Astrocyte (in vitro differentiated cells and primary cell): Measurements from ENCODE around the gene UMODL1.

Experiments used
- EZH2 ChIP-seq: IDR thresholded peaks from 2 replicates; pipeline ENCODE4 v1.6.1; 2012; ENCODE audit warnings: mild to moderate bottlenecking, low read length, inconsistent platforms; ENCODE audit not compliant: insufficient read depth
- TF ChIP-seq, protein P1 (sequence below): IDR thresholded peaks from 2 replicates; pipeline ENCODE4 v1.5.1; 2011; ENCODE audit warnings: low read depth, mild to moderate bottlenecking, inconsistent platforms, low read length, moderate library complexity; ENCODE audit not compliant: insufficient read depth

DNA sequence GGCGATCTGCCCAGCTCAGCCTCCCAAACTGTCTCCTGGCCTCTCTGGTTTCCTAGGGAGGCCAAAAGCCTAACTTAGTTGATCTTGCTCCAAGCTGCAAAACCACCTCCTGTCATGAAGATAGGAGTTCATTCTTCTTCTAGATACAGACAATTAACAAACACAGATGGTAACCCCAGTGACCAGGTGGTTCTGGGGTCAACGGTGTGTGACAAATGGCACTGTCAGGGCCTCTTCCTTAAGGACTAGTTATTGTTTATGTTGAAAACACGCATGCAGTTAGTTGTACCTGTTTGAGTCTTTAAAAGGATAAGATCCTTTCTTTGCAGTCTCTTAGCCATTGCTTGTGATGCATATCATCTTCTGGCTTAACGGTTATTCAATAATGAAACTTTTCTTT is 4.6 kb upstream of the UMODL1 start:
- TF ChIP-seq, protein P1, sequence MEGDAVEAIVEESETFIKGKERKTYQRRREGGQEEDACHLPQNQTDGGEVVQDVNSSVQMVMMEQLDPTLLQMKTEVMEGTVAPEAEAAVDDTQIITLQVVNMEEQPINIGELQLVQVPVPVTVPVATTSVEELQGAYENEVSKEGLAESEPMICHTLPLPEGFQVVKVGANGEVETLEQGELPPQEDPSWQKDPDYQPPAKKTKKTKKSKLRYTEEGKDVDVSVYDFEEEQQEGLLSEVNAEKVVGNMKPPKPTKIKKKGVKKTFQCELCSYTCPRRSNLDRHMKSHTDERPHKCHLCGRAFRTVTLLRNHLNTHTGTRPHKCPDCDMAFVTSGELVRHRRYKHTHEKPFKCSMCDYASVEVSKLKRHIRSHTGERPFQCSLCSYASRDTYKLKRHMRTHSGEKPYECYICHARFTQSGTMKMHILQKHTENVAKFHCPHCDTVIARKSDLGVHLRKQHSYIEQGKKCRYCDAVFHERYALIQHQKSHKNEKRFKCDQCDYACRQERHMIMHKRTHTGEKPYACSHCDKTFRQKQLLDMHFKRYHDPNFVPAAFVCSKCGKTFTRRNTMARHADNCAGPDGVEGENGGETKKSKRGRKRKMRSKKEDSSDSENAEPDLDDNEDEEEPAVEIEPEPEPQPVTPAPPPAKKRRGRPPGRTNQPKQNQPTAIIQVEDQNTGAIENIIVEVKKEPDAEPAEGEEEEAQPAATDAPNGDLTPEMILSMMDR: no peak
- no peak for TF ChIP-seq EZH2
